Thymus (tissue), 11 donors: Measurements from ENCODE around the gene PRRT1B. TPM values are rescaled to one million over a fixed set of nuclear protein-coding genes. Genes with fewer than 3 reads are reported as not detected.
A peak's percentile ranks its signal among the peaks of the same experiment; 100 is the strongest.

Source experiments
- DNase-seq, 9 donors: peaks; one replicate each; pipeline ENCODE4 v3.0.0-alpha.2; 2013; ENCODE audit warnings: low spot score in 9 of 9, low read depth in 6 of 9, missing footprints in 1 of 9
- H3K27ac ChIP-seq, 2 donors: one replicate each; pipeline ENCODE4 v1.5.1; 2013; ENCODE audit warnings: control low read depth in 1 of 2, low read depth in 1 of 2, low read length in 1 of 2, mild to moderate bottlenecking in 1 of 2, moderate library complexity in 1 of 2
- H3K27me3 ChIP-seq, 2 donors: one replicate each; pipeline ENCODE4 v1.5.1; 2013; ENCODE audit warnings: low read length in 1 of 2; ENCODE audit not compliant: control insufficient read depth in 2 of 2, insufficient read depth in 1 of 2
- H3K36me3 ChIP-seq, 2 donors: one replicate each; pipeline ENCODE4 v1.5.1; 2013; ENCODE audit warnings: low read length in 1 of 2, mild to moderate bottlenecking in 1 of 2, moderate library complexity in 1 of 2; ENCODE audit not compliant: control insufficient read depth in 2 of 2, insufficient read depth in 2 of 2
- H3K4me1 ChIP-seq, 2 donors: one replicate each; pipeline ENCODE4 v1.5.1; 2013; ENCODE audit warnings: low read length in 2 of 2; ENCODE audit not compliant: control insufficient read depth in 2 of 2, insufficient read depth in 2 of 2
- H3K4me3 ChIP-seq, 2 donors: one replicate each; pipeline ENCODE4 v1.5.1; 2013; ENCODE audit warnings: low read length in 2 of 2, control low read depth in 1 of 2, mild to moderate bottlenecking in 1 of 2
- H3K9me3 ChIP-seq, 2 donors: one replicate each; pipeline ENCODE4 v1.5.1; 2013; ENCODE audit warnings: low read length in 1 of 2, mild to moderate bottlenecking in 1 of 2; ENCODE audit not compliant: control insufficient read depth in 2 of 2, insufficient read depth in 1 of 2
- WGBS: extraction: QIAGEN DNeasy Blood & Tissue Kit; methylation state at CpG from one replicate; pipeline ENCODE4 v1.1.7; 2013; 5-methylcytosine and 5-hydroxymethylcytosine counted together
- polyA plus RNA-seq: library from polyadenylated mRNA; stranded (reverse); fragments of 200-250 nt; gene quantifications from one replicate; pipeline ENCODE4 v1.2.3, GENCODE V29; 2013
- total RNA-seq: library from RNA; stranded (reverse); fragments of 120-200 nt; gene quantifications from one replicate; pipeline ENCODE4 v1.2.4, GENCODE V29; 2013
- donor health status: healthy.

PRRT1B gene
- total and polyA plus RNA-seq, 2 donors = not detected

DNA sequence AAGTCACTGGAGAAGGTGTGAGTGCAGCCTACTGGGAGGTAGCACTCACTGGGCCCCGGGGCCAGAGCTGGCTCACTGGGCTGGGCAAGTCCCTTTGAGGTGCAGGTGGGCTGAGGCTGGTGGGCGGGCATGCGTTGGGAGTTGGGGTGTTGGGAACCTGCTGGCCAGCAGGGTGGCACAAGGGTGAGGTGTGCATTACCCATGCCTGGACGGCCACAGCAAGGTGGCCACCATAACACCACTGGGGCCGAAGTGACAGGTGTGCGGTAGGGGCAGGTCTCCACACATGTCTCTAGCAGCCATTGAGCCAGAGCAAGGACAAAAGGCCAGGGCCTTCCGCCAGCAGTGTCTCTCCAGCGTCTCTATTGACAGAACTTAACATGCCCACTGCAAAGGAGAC is 22.6 kb downstream of the PRRT1B start:
- Histone ChIP-seq H3K4me1 (no peaks in the 10 kb centered on the region), H3K4me3 (no peak overlapping the region), H3K27ac (no peak overlapping the region), H3K36me3 (peaks cover 0 to 12% of the 10 kb centered on the region in 2 donors), H3K9me3 (peaks cover 0 to 4% of the 10 kb centered on the region in 2 donors), H3K27me3 (no peaks in the 10 kb centered on the region)
- 98% methylated on average over 8 of the region's 8 CpGs for WGBS
- no peak for DNase-seq

DNA sequence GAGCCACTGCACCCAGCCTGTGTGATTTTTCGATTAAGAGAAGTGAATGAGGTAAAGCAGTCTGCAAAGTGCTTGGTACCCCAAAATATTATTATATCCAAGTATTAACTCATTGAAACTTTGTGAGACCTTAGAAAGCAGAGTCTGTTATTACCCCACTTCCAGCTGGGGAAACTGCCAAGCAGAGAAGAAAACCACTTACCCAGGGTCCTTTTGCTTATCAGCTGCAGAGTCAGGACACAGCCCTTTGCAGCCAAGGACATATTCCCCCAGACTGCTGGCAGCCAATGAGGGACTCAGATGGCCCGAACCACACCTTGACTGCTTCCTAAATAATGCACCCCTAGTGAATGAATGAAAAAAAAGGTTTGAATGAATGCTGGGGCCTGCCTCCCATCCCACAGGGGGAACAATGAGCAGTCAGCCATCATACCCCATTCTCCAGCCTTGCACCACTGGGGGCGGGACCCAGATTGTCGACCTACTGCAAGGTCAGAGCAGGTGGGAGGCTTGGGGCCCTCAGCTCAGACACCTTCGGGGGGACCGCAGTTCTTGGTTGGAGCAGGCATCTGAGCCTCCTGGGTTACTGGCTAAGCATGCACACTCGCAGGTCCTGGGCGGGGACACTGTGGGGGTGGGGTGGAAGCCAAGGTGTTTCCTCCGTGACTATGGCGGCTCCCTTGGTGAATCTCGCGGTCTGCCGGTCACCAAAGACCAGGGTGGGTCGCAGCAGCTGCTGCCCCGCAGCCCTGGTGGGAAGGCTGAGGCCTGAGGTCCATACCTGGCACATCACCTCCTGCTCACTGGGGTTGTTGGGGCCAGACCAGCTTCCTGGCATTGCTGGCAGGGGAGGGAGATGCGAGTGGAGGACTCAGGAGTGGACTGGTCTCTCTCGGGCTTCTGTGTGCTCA is 29.7 kb downstream of the PRRT1B start:
- H3K36me3 ChIP-seq = peaks cover 29 to 54% of the 10 kb centered on the region in 2 donors
- 95% methylated on average over 17 of the region's 17 CpGs for WGBS
- no peak overlapping the region for H3K4me3 ChIP-seq
- no peak for DNase-seq
- H3K9me3 ChIP-seq = no peaks in the 10 kb centered on the region
- H3K4me1 ChIP-seq = peaks cover 11 to 28% of the 10 kb centered on the region in 2 donors
- H3K27me3 ChIP-seq = no peaks in the 10 kb centered on the region
- no peak overlapping the region for H3K27ac ChIP-seq

DNA sequence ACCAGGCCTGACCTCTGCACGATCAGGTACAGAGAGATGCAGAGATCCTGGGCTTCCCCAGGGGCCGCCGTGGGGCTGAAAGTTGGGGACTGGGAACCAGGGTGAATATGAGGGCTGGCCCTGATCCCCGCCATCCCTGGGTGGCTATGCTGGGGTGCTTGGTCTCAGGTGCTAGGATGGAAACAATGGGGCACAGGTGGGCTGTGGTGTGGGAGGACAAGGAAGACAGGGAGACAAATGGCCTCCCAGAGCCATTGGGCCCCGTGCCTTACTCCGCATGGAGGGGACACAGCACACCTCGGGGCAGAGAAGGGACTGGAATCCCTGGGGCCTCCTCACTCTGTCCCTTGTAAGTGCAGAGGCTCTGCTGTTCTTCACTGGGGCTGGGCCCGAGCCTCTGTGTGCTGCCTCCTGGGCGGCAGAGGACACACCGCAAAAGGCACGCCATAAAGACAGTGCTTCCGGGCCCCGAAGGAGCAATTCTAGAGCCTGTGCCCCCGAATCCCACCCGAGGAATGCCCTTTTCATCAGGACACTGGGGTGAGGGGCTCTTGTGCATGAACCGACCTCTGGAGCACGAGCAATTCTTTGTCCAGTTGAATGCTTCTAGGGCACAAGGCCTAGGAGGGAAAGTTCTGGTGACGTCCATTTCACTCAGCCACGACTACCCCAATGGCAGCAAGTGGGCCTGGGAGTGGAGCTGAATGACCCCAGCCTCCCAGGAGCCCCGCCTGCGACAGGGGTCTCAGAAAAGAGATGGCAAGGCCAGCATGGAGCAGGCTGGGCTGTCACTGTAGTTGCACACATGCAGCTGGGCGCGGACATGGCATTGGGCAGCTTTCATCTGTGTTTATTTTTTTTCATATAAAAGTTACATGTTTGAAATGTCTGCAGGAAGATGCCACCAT is 30.9 kb downstream of the PRRT1B start:
- H3K4me1 ChIP-seq = peaks cover 11 to 28% of the 10 kb centered on the region in 2 donors
- H3K4me3 ChIP-seq = no peak overlapping the region
- H3K36me3 ChIP-seq = peaks cover 34 to 57% of the 10 kb centered on the region in 2 donors
- no peak for DNase-seq
- H3K9me3 ChIP-seq = no peaks in the 10 kb centered on the region
- WGBS = 96% methylated on average over 23 of the region's 23 CpGs
- no peaks in the 10 kb centered on the region for H3K27me3 ChIP-seq
- no peak overlapping the region for H3K27ac ChIP-seq

GRCh38 chr9:131577005-131578000 is 32.0 kb downstream of the PRRT1B start:
- H3K27me3 ChIP-seq = no peaks in the 10 kb centered on the region
- WGBS = 92% methylated on average over 25 of the region's 25 CpGs
- H3K4me3 ChIP-seq = no peak overlapping the region
- H3K27ac ChIP-seq = no peak overlapping the region
- peaks cover 11 to 28% of the 10 kb centered on the region in 2 donors for H3K4me1 ChIP-seq
- no peaks in the 10 kb centered on the region for H3K9me3 ChIP-seq
- no peak for DNase-seq
- H3K36me3 ChIP-seq = peaks cover 39 to 60% of the 10 kb centered on the region in 2 donors

DNA sequence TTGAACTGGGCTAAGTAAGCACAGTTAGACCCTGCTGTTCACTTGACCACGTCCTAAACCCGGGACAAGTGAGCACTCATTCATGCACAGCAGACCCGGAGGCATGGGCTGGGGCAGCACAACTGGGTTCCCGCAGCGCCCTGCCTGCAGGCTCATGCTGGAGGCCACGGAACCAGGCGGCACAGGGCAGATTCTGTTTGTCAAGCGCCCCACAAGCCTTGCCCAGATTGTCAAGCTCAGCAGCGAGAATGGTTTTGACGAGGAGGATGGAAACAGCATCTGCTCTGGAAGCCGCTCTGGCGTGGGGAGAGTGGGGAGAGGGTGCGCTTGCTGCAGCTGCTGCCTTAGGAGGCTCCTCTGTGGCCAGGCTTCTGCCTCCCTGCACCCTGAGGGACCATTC is 32.7 kb downstream of the PRRT1B start:
- 90% methylated on average over 13 of the region's 13 CpGs for WGBS
- Histone ChIP-seq H3K27me3 (no peaks in the 10 kb centered on the region), H3K36me3 (peaks cover 46 to 66% of the 10 kb centered on the region in 2 donors), H3K4me3 (no peak overlapping the region), H3K9me3 (no peaks in the 10 kb centered on the region), H3K27ac (peak overlapping the region in 1 of 2 donors; percentile 79), H3K4me1 (peaks cover 11 to 28% of the 10 kb centered on the region in 2 donors)
- peak in 1 of 9 donors; percentile 33 for DNase-seq

DNA sequence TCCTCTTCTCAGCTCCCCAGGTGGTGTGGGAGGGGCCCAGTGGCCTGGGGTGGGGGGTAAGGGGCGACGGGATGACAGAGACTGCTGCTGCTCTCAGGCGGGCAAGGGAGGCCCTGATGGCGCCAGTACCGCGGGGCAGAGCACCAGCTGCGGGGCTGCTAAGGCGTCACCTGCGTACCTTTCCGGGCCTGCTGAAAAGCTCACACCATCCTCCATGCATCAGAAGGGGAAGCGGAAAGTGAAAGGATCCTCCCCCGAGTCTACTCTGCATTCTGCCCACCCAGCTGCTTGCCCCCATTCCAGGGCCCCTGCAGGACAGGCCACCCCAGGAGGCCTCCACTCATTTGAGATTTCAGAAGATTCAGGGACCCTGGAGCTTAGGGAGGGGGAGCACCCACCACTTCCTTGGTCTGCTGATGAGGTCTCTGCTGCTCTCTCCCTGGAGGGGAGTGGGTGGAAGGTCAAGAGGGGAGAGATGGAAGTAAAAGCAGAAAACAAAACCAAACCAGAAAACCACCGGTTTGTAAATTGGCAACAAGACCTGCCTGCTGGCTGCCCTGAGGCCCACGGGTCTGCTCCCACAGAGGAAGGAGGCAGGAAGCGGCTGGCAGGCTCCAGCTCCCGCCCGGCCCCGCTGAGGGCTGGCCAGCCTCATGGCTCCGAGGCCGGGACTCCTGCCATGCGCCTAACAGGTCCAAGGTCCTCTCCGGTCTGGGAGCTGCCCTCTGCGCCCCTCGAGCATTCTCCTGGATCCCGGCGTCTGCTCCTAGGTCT is 33.6 kb downstream of the PRRT1B start:
- peak in 8 of 9 donors; percentile 47 to 85 (median 60) for DNase-seq
- Histone ChIP-seq H3K36me3 (peaks cover 55 to 69% of the 10 kb centered on the region in 2 donors), H3K27ac (peak overlapping the region; percentile 79), H3K4me1 (peaks cover 11 to 33% of the 10 kb centered on the region in 2 donors), H3K9me3 (no peaks in the 10 kb centered on the region), H3K27me3 (no peaks in the 10 kb centered on the region), H3K4me3 (no peak overlapping the region)
- WGBS = 32% methylated on average over 26 of the region's 26 CpGs

- Histone ChIP-seq H3K4me1 (peaks cover 18 to 42% of the 10 kb centered on the region in 2 donors), H3K4me3 (no peak overlapping the region), H3K9me3 (no peaks in the 10 kb centered on the region), H3K36me3 (peaks cover 61 to 77% of the 10 kb centered on the region in 2 donors), H3K27me3 (no peaks in the 10 kb centered on the region), H3K27ac (no peak overlapping the region)
- WGBS = 94% methylated on average over 8 of the region's 8 CpGs
- DNase-seq = no peak
Observed at GRCh38 chr9:131579789-131580211, 34.5 kb downstream of the PRRT1B start.

- no peaks in the 10 kb centered on the region for H3K9me3 ChIP-seq
- no peaks in the 10 kb centered on the region for H3K27me3 ChIP-seq
- H3K4me1 ChIP-seq = peaks cover 23 to 48% of the 10 kb centered on the region in 2 donors
- no peak for DNase-seq
- 98% methylated on average over 9 of the region's 9 CpGs for WGBS
- H3K36me3 ChIP-seq = peaks cover 61 to 78% of the 10 kb centered on the region in 2 donors
- no peak overlapping the region for H3K27ac ChIP-seq
- H3K4me3 ChIP-seq = no peak overlapping the region
Observed at GRCh38 chr9:131580358-131580757, 35.0 kb downstream of the PRRT1B start.
